NCI-H748 (cell line): ENCODE measurements around the gene RAB4A.

Source experiments
- DNase-seq: peaks from one replicate; lab custom pipeline; 2025; ENCODE audit not compliant: unreplicated experiment; lab: John Stamatoyannopoulos, UW

Gene RAB4A

GRCh38 chr1:229243638-229244037 lies 27.3 kb upstream of the RAB4A start:
- no peak for DNase-seq

GRCh38 chr1:229244091-229244490 lies 26.8 kb upstream of the RAB4A start:
- no peak for DNase-seq

GRCh38 chr1:229247871-229248270 lies 23.0 kb upstream of the RAB4A start:
- DNase-seq: no peak

GRCh38 chr1:229248821-229249817 lies 21.8 kb upstream of the RAB4A start:
- DNase-seq: no peak

- no peak for DNase-seq
These were observed 20.9 kb upstream of the RAB4A start for GRCh38 chr1:229249854-229250644.

GRCh38 chr1:229251185-229251584 lies 19.7 kb upstream of the RAB4A start:
- no peak for DNase-seq

- DNase-seq: no peak
These were observed 18.5 kb upstream of the RAB4A start for GRCh38 chr1:229252228-229252984.

- peak; percentile 84 for DNase-seq
These were observed 17.5 kb upstream of the RAB4A start for GRCh38 chr1:229253151-229253974.

- peak; percentile 61 for DNase-seq
These were observed 15.9 kb upstream of the RAB4A start for GRCh38 chr1:229254910-229255541.

- peak; percentile 50 for DNase-seq
These were observed 12.7 kb upstream of the RAB4A start for GRCh38 chr1:229258031-229258756.

GRCh38 chr1:229258757-229259060 lies 12.2 kb upstream of the RAB4A start:
- no peak for DNase-seq

GRCh38 chr1:229260297-229260696 lies 10.6 kb upstream of the RAB4A start:
- no peak for DNase-seq

GRCh38 chr1:229262239-229262638 lies 8.7 kb upstream of the RAB4A start:
- no peak for DNase-seq

GRCh38 chr1:229263254-229263653 lies 7.7 kb upstream of the RAB4A start:
- no peak for DNase-seq

- no peak for DNase-seq
These were observed 6.8 kb upstream of the RAB4A start for GRCh38 chr1:229264068-229264467.

GRCh38 chr1:229264487-229264886 lies 6.4 kb upstream of the RAB4A start:
- no peak for DNase-seq

GRCh38 chr1:229266274-229266673 lies 4.6 kb upstream of the RAB4A start:
- DNase-seq: no peak

GRCh38 chr1:229266832-229267500 lies 3.9 kb upstream of the RAB4A start:
- DNase-seq: no peak

GRCh38 chr1:229268505-229268904 lies 2.4 kb upstream of the RAB4A start:
- DNase-seq: no peak
